Measurements from ENCODE around the gene TRPC6.

DNA sequence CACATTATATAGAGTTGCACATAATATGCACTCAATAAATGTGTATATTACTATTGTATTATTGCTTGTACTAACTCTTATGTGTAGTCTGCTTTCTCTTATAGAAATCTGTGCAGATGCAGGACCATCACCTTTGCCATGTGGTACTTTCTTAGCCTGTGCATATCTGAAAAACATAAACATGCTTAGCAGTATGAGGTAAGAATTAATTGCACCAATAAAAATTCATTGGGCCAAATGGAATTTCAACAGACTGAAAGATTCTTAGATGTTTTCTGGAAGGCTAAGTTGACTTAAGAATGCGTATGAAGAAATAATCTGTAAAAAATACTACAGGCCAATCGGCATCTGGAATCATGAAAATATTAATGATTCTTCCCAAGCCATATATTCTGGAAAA is 55.3 kb downstream of the TRPC6 start:
- TF ChIP-seq EZH2 (IDR thresholded peaks at IDR 0.05; ENCODE audit: borderline replicate concordance, insufficient read depth, low read length, poor library complexity, severe bottlenecking) (no peak), EP300 (conservative IDR thresholded peaks at IDR 0.05; ENCODE audit: poor library complexity, severe bottlenecking) (no peak), POLR2AphosphoS5 (IDR thresholded peaks at IDR 0.05) (no peak), TAF1 (IDR thresholded peaks at IDR 0.05; ENCODE audit: low read depth) (no peak), MXI1 (conservative IDR thresholded peaks at IDR 0.05; ENCODE audit: poor library complexity, severe bottlenecking) (no peak)
- TF ChIP-seq, protein P1, sequence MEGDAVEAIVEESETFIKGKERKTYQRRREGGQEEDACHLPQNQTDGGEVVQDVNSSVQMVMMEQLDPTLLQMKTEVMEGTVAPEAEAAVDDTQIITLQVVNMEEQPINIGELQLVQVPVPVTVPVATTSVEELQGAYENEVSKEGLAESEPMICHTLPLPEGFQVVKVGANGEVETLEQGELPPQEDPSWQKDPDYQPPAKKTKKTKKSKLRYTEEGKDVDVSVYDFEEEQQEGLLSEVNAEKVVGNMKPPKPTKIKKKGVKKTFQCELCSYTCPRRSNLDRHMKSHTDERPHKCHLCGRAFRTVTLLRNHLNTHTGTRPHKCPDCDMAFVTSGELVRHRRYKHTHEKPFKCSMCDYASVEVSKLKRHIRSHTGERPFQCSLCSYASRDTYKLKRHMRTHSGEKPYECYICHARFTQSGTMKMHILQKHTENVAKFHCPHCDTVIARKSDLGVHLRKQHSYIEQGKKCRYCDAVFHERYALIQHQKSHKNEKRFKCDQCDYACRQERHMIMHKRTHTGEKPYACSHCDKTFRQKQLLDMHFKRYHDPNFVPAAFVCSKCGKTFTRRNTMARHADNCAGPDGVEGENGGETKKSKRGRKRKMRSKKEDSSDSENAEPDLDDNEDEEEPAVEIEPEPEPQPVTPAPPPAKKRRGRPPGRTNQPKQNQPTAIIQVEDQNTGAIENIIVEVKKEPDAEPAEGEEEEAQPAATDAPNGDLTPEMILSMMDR (IDR thresholded peaks at IDR 0.05; ENCODE audit: poor library complexity, severe bottlenecking): no peak
- TF ChIP-seq, protein P2, sequence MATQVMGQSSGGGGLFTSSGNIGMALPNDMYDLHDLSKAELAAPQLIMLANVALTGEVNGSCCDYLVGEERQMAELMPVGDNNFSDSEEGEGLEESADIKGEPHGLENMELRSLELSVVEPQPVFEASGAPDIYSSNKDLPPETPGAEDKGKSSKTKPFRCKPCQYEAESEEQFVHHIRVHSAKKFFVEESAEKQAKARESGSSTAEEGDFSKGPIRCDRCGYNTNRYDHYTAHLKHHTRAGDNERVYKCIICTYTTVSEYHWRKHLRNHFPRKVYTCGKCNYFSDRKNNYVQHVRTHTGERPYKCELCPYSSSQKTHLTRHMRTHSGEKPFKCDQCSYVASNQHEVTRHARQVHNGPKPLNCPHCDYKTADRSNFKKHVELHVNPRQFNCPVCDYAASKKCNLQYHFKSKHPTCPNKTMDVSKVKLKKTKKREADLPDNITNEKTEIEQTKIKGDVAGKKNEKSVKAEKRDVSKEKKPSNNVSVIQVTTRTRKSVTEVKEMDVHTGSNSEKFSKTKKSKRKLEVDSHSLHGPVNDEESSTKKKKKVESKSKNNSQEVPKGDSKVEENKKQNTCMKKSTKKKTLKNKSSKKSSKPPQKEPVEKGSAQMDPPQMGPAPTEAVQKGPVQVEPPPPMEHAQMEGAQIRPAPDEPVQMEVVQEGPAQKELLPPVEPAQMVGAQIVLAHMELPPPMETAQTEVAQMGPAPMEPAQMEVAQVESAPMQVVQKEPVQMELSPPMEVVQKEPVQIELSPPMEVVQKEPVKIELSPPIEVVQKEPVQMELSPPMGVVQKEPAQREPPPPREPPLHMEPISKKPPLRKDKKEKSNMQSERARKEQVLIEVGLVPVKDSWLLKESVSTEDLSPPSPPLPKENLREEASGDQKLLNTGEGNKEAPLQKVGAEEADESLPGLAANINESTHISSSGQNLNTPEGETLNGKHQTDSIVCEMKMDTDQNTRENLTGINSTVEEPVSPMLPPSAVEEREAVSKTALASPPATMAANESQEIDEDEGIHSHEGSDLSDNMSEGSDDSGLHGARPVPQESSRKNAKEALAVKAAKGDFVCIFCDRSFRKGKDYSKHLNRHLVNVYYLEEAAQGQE (IDR thresholded peaks at IDR 0.05; ENCODE audit: borderline replicate concordance): no peak
